ENCODE results near the gene GRAMD1A. TPM values are rescaled to one million over a fixed set of nuclear protein-coding genes. Genes with fewer than 3 reads are reported as not detected.

Gene GRAMD1A
- total and polyA plus RNA-seq, 9 of the 15 experiments (the other 6 are each of a cell fraction or from before 2014, with no cell fraction given) = 1.4 to 63.8 (median 38.5) TPM

DNA sequence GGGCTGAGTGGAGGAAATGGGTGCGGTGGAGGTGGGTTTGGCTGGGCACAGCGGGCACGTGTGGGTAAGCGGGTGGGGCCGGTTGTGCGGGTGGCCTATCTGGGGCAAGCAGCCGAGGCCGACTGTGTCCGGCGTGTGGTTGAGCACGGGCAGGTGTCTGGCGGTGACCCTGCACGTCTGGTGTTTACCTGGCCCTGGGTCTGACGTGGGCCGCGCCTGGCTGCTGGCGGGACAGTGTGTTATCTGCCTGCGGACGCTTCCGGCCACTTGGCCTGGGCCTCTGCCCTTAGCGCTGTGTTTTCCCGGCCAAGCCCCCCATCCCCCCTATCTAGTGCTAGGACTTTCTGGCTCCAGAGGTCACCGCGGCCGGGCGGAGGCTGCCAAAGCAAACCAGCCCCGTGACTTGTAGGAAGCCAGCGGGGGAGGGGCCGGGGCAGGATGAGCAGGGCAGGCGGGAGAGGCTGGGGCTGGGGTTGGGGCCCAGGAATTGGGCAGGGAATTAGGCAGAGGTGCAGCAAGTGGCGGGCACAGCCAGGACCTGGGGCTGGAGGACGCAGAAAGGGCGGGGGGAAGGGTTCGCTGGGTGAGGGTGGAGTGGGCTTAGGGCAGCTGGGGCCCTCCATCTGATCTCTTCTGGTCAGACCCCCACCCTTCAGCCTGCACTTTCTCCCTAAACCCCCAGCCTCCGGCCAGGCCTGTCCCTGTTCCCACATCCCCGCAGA lies 40.9 kb downstream of the GRAMD1A start (continued):
- peak; percentile 54; the same call in 1 of the 2 replicates for TF ChIP-seq ZNF134 (CRISPR knock-in tag; conservative IDR thresholded peaks at IDR 0.05)
- TF ChIP-seq, protein P1, sequence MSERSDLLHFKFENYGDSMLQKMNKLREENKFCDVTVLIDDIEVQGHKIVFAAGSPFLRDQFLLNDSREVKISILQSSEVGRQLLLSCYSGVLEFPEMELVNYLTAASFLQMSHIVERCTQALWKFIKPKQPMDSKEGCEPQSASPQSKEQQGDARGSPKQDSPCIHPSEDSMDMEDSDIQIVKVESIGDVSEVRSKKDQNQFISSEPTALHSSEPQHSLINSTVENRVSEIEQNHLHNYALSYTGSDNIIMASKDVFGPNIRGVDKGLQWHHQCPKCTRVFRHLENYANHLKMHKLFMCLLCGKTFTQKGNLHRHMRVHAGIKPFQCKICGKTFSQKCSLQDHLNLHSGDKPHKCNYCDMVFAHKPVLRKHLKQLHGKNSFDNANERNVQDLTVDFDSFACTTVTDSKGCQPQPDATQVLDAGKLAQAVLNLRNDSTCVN (CRISPR knock-in tag; IDR thresholded peaks at IDR 0.05) = no peak
- peak; percentile 86; the same call in 1 of the 2 replicates for TF ChIP-seq HDAC2 (IDR thresholded peaks at IDR 0.05)
- TF ChIP-seq, protein P2, sequence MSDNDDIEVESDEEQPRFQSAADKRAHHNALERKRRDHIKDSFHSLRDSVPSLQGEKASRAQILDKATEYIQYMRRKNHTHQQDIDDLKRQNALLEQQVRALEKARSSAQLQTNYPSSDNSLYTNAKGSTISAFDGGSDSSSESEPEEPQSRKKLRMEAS (CRISPR knock-in tag; IDR thresholded peaks at IDR 0.05) = peak; percentile 67
- peak; percentile 71 for TF ChIP-seq BACH1 (tag; IDR thresholded peaks at IDR 0.05)
- TF ChIP-seq ERF (CRISPR knock-in tag; IDR thresholded peaks at IDR 0.05) = no peak
- TF ChIP-seq SIN3A (IDR thresholded peaks at IDR 0.05; ENCODE audit: borderline replicate concordance in 2 of 2, control insufficient read depth in 1 of 2, low read depth in 2 of 2, low read length in 2 of 2) = no peak
- peak; percentile 64; the same call in 1 of the 2 replicates for TF ChIP-seq ZBTB1 (CRISPR knock-in tag; IDR thresholded peaks at IDR 0.05; ENCODE audit: borderline replicate concordance, low read depth)
- TF ChIP-seq RAD51 (IDR thresholded peaks at IDR 0.05; ENCODE audit: borderline replicate concordance, low read depth) = peak; percentile 62; the same call in 1 of the 2 replicates
- TF ChIP-seq ZNF75A (CRISPR knock-in tag; IDR thresholded peaks at IDR 0.05) = peak; percentile 36; the same call in 1 of the 2 replicates
- peak; percentile 31; the same call in 1 of the 2 replicates for TF ChIP-seq POLR2AphosphoS5 (IDR thresholded peaks at IDR 0.05; ENCODE audit: control insufficient read depth, insufficient read depth, low read depth, low read length)
- TF ChIP-seq, protein P3, sequence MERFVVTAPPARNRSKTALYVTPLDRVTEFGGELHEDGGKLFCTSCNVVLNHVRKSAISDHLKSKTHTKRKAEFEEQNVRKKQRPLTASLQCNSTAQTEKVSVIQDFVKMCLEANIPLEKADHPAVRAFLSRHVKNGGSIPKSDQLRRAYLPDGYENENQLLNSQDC (CRISPR knock-in tag; IDR thresholded peaks at IDR 0.05) = no peak
- peak; percentile 77 for TF ChIP-seq POLR2G (IDR thresholded peaks at IDR 0.05; ENCODE audit: low read depth, low read length)
- TF ChIP-seq BMI1 (IDR thresholded peaks at IDR 0.05; ENCODE audit: low read length) = no peak
- TF ChIP-seq CREB1 (IDR thresholded peaks at IDR 0.05) = peak; percentile 71; the same call in 1 of the 2 replicates
- peak; percentile 76 for TF ChIP-seq CREB1 (CRISPR knock-in tag; IDR thresholded peaks at IDR 0.05)
- TF ChIP-seq, protein P4, sequence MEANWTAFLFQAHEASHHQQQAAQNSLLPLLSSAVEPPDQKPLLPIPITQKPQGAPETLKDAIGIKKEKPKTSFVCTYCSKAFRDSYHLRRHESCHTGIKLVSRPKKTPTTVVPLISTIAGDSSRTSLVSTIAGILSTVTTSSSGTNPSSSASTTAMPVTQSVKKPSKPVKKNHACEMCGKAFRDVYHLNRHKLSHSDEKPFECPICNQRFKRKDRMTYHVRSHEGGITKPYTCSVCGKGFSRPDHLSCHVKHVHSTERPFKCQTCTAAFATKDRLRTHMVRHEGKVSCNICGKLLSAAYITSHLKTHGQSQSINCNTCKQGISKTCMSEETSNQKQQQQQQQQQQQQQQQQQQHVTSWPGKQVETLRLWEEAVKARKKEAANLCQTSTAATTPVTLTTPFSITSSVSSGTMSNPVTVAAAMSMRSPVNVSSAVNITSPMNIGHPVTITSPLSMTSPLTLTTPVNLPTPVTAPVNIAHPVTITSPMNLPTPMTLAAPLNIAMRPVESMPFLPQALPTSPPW (CRISPR knock-in tag; IDR thresholded peaks at IDR 0.05) = peak; percentile 82
- TF ChIP-seq DPF2 (IDR thresholded peaks at IDR 0.05) = peak; percentile 85
- peak; percentile 72 for TF ChIP-seq NR2C2 (CRISPR knock-in tag; IDR thresholded peaks at IDR 0.05)
- peak; percentile 87 for TF ChIP-seq NR2C2 (tag; IDR thresholded peaks at IDR 0.05)
- no peak for TF ChIP-seq NONO (IDR thresholded peaks at IDR 0.05; ENCODE audit: low read depth in 2 of 2, low read length in 1 of 2)
- 0 out of 2 replicates have a peak, but pooled peaks have one; percentile 51 for TF ChIP-seq ZNF589 (CRISPR knock-in tag; IDR thresholded peaks at IDR 0.05; ENCODE audit: low read depth)
- no peak for TF ChIP-seq POU5F1 (IDR thresholded peaks at IDR 0.05; ENCODE audit: borderline replicate concordance, low read depth, low read length, partially characterized antibody)
- TF ChIP-seq, protein P5, sequence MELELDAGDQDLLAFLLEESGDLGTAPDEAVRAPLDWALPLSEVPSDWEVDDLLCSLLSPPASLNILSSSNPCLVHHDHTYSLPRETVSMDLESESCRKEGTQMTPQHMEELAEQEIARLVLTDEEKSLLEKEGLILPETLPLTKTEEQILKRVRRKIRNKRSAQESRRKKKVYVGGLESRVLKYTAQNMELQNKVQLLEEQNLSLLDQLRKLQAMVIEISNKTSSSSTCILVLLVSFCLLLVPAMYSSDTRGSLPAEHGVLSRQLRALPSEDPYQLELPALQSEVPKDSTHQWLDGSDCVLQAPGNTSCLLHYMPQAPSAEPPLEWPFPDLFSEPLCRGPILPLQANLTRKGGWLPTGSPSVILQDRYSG (tag; conservative IDR thresholded peaks at IDR 0.05; ENCODE audit: low read depth) = 0 out of 2 replicates have a peak, but pooled peaks have one; percentile 37
